Stimulated activated CD4-positive, alpha-beta T cell treated with anti-CD3 and anti-CD28 coated beads, Interleukin-15, amount 100 ng/mL, for 48 hours (primary cell): ENCODE measurements around the gene INSYN1.

ENCODE experiments used
- DNase-seq, 2 donors: peaks; one replicate each; pipeline ENCODE4 v3.0.0-alpha.2; 2020; ENCODE audit warnings: low read depth in 2 of 2

The INSYN1 gene

GRCh38 chr15:73773428-73773827 lies 20.3 kb upstream of the INSYN1 start:
- DNase-seq, result no peak

GRCh38 chr15:73771385-73772045 lies 18.4 kb upstream of the INSYN1 start:
- DNase-seq, result no peak

GRCh38 chr15:73770050-73770449 lies 16.9 kb upstream of the INSYN1 start:
- DNase-seq, result no peak

GRCh38 chr15:73767806-73768501 lies 14.8 kb upstream of the INSYN1 start:
- no peak for DNase-seq

DNA sequence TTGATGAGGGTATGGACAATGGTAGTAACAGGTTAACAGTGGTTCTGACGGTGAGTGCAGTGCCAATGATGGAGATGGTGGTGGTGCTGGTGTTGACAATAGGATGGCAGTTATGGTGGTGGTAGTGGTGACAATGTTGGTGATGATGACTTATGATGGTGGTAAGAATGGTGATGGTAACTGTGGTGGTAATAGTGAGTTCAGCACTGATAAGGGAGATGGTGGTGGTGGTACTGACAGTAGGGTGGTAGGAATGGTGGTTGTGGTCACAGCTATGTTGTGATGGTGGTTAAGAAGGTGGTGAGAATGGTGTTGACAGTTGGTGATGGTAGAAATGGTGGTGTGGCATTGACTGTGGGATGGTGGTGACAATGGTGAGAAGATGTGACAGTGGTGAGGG lies 13.4 kb upstream of the INSYN1 start:
- DNase-seq, result no peak

GRCh38 chr15:73765778-73766177 lies 12.6 kb upstream of the INSYN1 start:
- DNase-seq, result no peak

GRCh38 chr15:73763931-73764330 lies 10.8 kb upstream of the INSYN1 start:
- DNase-seq, result no peak

DNA sequence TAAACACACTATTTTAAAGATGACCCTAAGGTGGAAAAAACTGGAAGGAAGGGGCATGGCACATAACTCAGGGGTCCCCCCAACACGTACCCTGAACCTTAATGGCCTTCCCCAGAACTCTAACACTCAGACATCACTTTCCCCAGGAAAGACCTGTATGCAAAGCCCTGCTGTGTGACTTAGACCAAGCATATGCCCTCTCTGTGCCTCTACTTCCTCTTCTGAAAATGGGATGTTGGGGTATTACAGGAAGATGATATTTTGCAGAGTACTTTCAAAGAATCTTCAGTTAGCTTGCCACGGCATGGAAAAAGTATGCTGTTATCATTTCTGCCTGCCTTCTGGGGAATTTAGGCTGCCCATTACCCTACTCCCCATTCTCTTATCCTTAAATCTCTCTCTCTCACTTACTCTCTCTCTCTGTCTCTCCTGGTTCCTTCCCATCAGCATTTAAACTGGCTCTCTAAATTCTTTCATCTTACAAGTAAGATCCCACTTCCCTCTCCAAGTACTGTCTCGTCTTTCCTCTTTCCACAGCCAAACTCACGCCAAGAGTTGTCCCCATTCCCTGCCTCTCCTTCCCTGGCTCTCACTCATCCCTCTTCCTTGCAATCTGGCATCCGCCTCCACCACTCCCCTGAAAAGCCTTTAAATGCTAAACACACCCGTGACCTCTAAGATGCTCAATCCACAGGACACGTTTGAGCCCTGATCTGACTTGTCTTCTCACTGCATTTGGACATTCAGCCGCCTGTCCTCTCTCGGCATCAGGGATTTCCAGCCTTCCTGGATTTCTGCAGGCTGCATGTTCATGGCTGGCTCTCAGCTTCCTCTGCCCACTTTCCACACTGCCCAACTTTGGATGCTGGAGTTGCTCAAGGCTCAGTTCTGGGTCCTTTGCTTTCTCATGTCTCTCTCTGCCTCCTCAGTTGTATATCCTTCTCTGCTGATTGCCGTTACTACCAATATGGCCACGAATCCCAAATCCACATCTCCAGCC lies 7.5 kb upstream of the INSYN1 start:
- no peak for DNase-seq

- no peak for DNase-seq
Measured at GRCh38 chr15:73758461-73758860, 5.3 kb upstream of the INSYN1 start.

DNA sequence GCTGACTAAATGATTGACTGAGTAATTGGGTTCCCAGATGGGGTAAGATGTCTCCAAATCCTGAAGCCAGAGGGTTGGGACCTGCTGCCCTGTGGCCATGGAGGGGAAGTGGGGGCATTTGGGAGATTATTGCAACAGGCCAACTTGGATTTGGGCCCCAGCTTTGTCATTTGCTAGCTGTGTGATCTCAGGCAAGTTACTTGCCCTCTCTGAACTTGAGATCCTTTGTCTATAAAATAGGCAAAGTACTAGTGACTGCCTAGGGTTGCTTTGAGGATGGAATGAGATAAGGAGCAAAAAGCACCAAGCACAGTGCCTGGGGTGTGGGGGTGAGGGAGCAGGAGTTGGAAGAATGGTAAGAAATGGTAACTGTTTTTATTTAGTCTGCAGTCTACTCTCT lies 4.4 kb upstream of the INSYN1 start:
- no peak for DNase-seq

- DNase-seq, result no peak
Measured at GRCh38 chr15:73756947-73757513, 3.9 kb upstream of the INSYN1 start.

DNA sequence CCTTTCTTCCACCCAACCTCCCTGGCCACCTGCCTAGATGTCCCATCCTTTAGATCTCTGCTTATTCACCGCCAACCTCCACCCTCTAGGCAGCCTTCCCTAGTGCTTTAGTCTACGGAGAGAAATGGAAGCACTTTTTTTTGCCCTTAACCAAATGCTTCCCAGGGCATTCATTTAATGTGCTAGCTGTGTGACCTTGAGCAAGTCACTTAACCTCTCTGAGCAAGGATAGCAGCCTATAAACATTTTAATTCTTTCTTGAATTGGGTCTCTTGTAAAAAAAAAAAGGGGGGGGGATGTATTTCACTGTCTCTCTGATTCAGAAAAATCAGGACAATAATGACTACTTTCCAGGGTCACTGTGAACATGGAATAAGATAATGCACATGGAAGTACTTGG lies 3.2 kb upstream of the INSYN1 start:
- DNase-seq, result no peak

DNA sequence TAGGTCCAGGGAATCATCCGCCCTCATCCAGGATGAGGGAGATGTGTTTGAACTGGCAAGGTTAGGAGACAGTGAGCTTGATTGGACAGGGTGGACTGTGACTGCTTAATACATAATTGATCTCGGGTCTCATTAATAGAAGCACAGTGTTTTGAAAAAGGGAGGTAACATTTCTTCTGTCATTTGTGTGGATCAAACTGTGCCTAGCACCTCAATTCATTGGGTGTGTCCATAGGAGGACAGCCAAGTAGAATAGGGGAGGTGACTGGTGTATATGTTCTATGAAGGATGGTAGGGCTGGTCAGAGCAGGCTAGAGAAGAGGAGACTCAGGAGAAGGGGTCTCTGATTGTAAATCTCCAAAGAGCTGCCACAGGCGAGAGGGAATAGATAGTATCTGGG lies 2.8 kb upstream of the INSYN1 start:
- DNase-seq, result no peak

- no peak for DNase-seq
Measured at GRCh38 chr15:73755481-73755880, 2.3 kb upstream of the INSYN1 start.

GRCh38 chr15:73754461-73754860 lies 1.3 kb upstream of the INSYN1 start:
- no peak for DNase-seq

DNA sequence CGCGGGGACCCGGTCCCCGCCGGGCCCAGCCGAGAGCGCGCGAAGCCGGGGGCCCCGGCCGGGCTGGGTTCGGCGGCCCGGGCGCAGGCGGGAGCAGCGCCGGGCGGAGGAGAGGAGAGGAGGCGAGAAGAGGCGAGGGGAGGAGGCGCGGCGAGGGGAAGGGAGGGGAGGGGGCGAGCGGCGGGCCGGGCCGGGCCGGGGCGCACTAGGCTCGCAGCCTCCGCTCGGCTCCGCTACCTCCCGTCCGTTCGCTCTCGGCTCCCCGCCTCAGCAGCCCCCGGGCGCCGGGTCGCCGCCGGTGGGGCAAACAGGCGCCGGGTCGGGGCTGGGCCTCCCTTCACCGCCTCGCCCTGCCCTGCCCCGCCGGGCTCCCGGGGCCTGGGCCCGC lies 351 bp downstream of the INSYN1 start:
- no peak for DNase-seq

- DNase-seq, result no peak
Measured at GRCh38 chr15:73751899-73752805, 999 bp downstream of the INSYN1 start.

DNA sequence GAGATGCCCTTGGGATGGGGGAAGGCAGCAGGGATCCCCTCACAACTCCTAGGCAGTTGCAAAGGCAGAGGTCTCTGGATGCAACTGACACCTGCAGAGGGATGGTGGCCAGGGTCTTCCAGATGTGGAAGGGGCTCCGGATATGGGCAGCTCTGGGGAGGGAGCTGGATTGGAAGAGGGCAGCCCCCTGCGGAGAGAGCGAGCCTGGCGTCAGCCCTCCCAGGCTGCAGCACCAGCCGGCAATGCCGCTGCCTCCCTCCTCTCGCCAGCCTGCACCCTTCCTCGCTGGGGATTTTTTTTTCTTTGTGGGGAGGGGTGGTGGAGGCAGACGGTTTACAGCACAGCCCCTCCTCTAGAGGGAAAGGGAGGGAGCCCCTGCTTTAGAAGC lies 1.6 kb downstream of the INSYN1 start:
- DNase-seq, result no peak

DNA sequence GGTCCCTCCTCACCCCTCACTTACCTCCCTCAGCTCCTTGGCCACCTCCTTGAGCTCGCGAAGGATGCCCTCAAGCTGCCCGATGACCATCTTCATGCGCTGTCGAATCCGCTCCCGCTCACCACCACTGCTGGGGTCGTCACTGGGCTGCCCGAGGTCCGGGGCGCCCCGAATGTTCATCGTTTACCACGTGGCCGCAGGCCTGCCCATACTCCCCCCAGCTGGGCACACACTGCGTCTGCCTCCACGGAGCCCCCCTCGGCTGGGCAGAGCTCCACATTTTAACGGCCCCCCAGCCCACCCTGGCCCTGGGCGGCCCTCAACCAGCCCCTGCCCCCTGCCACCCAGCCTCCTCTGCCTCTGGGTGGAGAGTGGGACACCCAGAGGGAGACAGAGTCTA lies 2.2 kb downstream of the INSYN1 start:
- no peak for DNase-seq

DNA sequence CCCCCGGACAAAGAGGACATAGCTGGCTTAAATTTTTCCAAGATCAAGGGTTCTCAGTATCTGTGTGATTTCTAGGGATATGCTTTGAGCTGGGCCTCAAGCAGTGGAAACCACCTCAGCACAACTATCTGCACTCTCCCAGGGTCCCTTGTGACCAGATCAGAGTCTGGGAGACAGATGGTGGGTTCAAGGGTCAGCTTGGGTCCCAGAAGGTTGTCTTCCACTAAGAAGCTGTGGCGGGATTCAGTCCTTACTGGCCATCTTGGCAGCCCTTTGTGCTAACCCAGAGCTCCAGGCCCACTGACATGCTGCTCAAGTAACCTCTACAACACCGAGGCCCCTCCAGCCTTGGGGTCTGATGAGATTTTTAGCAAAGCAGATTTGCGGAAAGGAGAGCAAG lies 2.7 kb downstream of the INSYN1 start:
- DNase-seq, result no peak

DNA sequence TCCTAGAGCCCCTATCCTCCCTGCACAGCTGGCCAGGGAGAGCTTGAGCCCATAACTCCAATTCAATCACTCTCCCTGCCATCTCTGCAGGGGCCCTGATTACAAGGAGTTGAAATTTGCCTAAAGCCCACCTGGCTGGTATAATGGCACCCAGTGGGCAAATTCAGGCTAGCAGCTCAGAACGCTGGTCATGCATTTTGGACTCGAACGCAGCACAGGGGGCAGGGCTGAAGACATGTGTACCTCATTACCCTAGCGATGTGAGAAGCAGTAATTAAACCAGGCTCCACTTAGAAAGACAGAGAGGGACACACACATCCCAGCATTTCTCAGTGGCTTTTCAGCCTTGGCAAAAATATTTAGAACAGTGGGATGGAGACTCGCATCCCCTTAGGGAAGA lies 3.2 kb downstream of the INSYN1 start:
- DNase-seq, result no peak
